IPS-18a (cell line): ENCODE measurements around the gene MAPK10.
"Not testable (repeated sequence)": the region's sequence is repeated elsewhere in the genome, so short reads cannot be mapped to it uniquely, and the experiment has no call there.

ENCODE experiments used
- H3K27ac ChIP-seq: one replicate; pipeline ENCODE4 v1.5.1; 2013; ENCODE audit warnings: low read length
- H3K27me3 ChIP-seq: one replicate; pipeline ENCODE4 v1.6.1; 2013; ENCODE audit warnings: mild to moderate bottlenecking, low read length; ENCODE audit not compliant: control insufficient read depth, insufficient read depth
- H3K36me3 ChIP-seq: one replicate; pipeline ENCODE4 v1.6.1; 2013; ENCODE audit warnings: low read depth, low read length; ENCODE audit not compliant: control insufficient read depth
- H3K4me1 ChIP-seq: one replicate; pipeline ENCODE4 v1.6.1; 2013; ENCODE audit warnings: low read depth, low read length; ENCODE audit not compliant: control insufficient read depth
- H3K4me3 ChIP-seq: one replicate; pipeline ENCODE4 v1.5.1; 2013; ENCODE audit warnings: low read length
- H3K9ac ChIP-seq: one replicate; pipeline ENCODE4 v1.6.1; 2013; ENCODE audit warnings: mild to moderate bottlenecking, low read length, moderate library complexity
- H3K9me3 ChIP-seq: one replicate; pipeline ENCODE4 v1.6.1; 2013; ENCODE audit warnings: low read depth, low read length; ENCODE audit not compliant: control insufficient read depth

MAPK10 gene

DNA sequence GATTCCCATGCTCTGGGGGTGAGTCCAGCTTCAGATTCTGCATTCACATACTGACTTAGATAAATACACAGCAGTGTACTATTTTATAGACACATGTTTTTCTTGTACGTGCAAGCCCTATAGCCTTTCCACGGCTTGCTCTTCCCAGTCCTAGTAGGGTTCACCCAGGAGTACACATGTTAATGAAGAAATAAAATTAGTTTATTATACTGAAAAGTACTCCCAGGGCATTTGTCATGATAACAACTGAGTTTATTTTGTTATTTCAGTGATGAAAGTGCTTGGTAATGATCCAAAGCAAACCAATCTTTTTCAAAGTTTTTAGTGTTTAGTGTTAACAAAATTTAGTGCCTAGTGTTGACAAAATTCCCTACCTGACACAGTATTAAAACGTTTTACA lies 21.3 kb downstream of the MAPK10 start:
- Histone ChIP-seq H3K27me3 (no peaks in the 10 kb centered on the region), H3K4me3 (no peak overlapping the region), H3K9ac (no peak overlapping the region), H3K9me3 (no peaks in the 10 kb centered on the region), H3K27ac (no peak overlapping the region), H3K4me1 (peaks cover 2% of the 10 kb centered on the region), H3K36me3 (no peaks in the 10 kb centered on the region)

DNA sequence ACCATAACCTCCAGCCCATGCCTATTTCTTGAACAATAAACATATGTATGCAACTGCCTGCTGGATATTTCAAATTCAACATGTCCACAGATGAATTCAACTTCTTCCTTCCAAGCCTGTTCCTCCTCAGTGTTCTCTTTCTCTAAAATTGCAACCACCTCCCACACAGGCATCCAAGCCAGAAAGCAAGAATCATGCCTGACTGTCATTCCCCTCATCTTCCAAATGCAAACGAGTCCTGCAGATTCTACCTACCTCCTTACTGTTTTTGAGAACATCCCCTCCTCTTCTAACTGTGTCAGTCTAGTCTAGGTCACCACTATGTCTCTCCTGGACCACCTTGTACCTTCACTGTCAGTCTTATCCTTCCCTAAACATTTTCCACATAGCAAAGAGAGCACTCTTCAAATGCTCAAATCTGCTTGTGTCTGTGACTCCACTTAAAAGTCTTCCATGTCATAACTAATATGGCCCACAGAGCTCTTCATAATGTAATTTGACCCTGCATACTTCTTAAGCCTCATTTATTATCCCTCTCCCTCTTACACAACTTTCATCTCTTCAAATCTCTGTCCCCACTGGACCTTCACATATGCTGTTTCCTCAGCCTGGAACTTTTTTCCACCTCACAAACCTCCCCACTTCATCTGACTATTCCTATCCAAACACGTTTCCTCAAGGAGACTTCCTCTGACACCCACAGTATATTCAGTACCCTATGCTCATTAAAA lies 25.7 kb downstream of the MAPK10 start:
- no peak overlapping the region for H3K9ac ChIP-seq
- H3K9me3 ChIP-seq, result no peaks in the 10 kb centered on the region
- H3K36me3 ChIP-seq, result no peaks in the 10 kb centered on the region
- no peaks in the 10 kb centered on the region for H3K27me3 ChIP-seq
- no peak overlapping the region for H3K27ac ChIP-seq
- H3K4me1 ChIP-seq, result peaks cover 1% of the 10 kb centered on the region
- H3K4me3 ChIP-seq, result no peak overlapping the region

DNA sequence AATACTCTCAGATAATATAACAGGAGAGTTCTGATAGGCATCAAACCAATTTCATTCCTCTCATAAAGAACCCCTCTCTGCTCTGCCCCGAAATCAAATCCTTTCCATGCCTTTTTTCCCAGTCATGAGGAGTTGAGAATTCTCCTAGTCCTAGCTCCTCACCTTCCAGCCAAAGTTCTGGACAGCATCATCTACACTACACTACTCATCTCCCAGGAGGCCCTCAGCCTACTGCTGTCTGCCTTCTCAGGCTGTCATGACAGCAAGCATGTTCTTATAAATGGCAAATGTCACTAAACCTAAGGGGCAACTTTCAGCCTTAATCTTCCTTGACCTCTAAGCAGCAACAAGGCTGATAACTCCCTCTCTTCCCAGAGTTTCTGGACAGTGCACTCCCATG lies 26.6 kb downstream of the MAPK10 start:
- Histone ChIP-seq H3K27ac (no peak overlapping the region), H3K27me3 (no peaks in the 10 kb centered on the region), H3K4me1 (no peaks in the 10 kb centered on the region), H3K9me3 (no peaks in the 10 kb centered on the region), H3K4me3 (no peak overlapping the region), H3K36me3 (no peaks in the 10 kb centered on the region), H3K9ac (no peak overlapping the region)

DNA sequence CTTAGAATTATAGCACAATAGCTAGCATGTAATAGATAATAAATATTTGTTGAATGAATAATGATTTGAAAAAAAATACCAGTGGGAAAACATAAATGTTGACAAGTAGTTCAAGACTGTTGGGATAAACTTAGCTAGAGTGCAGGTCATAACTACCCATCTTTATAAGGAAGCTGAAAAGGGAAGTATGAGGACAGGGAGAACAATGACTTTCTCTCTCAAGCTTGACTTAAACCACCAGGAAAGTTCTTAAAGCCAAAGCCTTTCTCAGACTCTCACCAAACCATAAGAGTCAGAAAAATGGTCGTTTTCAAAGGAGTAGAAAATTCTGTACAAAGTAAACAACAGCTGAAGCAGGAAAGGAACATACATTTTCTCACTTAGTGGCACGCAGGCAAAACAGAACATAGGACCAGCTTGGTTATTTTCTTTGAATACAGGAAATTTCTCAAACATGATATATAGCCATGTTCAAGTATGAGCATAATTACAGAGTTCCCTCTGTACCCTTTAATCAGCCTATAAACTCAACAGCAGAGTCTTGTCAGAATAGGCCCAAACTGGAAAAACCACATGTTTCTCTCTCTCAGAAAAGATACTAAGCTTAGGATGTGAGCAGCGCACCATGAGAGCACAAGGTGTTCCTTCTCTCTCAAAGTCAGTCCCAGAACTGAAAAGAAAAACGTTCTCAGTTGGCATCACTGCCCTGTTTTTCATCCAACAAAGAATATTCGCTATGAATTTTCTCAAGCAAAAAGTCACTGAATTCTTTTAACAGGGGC lies 28.7 kb downstream of the MAPK10 start:
- no peak overlapping the region for H3K4me3 ChIP-seq
- no peaks in the 10 kb centered on the region for H3K9me3 ChIP-seq
- H3K27me3 ChIP-seq, result no peaks in the 10 kb centered on the region
- H3K36me3 ChIP-seq, result no peaks in the 10 kb centered on the region
- no peaks in the 10 kb centered on the region for H3K4me1 ChIP-seq
- H3K9ac ChIP-seq, result no peak overlapping the region
- H3K27ac ChIP-seq, result no peak overlapping the region

DNA sequence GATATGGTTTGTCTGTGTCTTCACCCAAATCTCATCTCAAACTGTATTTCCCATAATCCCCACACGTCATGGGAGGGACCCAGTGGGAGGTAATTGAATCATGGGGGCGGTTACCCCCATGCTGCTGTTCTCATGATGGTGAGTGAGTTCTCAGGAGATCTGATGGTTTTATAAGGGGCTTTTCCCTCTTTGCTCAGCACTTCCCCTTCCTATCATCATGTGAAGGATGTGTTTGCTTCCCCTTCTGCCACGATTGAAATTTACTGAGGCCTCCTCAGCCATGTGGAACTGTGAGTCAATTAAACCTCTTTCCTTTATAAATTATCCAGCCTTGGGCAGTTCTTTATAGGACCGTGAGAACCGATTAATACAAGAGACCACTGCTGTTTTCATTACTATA lies 29.4 kb downstream of the MAPK10 start:
- not testable (repeated sequence) for H3K9ac ChIP-seq, H3K27ac ChIP-seq, H3K27me3 ChIP-seq

DNA sequence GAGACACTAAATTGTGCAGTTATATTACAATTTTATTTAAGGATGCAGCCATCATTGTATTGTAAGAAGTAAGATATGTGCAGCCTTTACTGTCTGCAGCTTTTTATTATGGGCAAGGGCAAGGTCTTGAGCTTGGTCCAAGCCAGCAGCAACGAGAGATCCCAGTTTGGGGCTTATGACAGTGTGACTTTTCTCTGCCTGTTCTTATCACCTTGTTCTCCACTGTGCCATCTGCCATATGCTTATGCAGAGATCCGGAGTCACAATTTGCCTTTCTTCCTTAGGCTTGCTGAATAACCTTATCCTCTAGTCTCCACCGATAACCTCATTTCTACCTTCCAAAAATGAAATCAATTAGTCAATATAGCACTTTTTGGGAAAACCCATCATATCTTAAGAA lies 30.4 kb downstream of the MAPK10 start:
- Histone ChIP-seq H3K4me1 (no peaks in the 10 kb centered on the region), H3K4me3 (no peak overlapping the region), H3K27ac (no peak overlapping the region), H3K9ac (no peak overlapping the region), H3K27me3 (no peaks in the 10 kb centered on the region), H3K9me3 (no peaks in the 10 kb centered on the region), H3K36me3 (no peaks in the 10 kb centered on the region)

More for the DNA sequence above, 29.4 kb downstream of the MAPK10 start:
- H3K9me3 ChIP-seq, H3K4me1 ChIP-seq, H3K4me3 ChIP-seq, H3K36me3 ChIP-seq: not testable (repeated sequence)

DNA sequence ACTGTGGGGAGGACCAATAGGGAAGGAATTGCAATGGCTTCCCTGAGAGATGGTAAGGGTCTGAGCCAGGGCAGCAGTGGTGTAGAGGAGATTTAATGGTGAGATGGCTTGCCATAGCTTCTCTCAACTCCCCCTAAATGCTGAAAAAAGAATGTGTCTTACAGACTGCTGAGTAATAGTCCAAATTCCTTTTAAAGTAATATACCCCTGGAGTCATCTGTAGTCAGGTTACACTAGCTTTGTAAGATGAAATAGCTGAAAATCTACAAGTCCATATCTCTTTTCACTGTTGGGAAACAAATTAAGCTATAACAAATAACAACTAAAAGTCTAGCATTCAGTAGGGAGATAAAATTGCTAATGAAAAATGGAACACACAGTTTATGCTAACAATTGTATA lies 33.5 kb downstream of the MAPK10 start:
- Histone ChIP-seq H3K4me3 (no peak overlapping the region), H3K27me3 (no peaks in the 10 kb centered on the region), H3K4me1 (peaks cover 3% of the 10 kb centered on the region), H3K9ac (no peak overlapping the region), H3K27ac (no peak overlapping the region), H3K9me3 (no peaks in the 10 kb centered on the region), H3K36me3 (no peaks in the 10 kb centered on the region)

DNA sequence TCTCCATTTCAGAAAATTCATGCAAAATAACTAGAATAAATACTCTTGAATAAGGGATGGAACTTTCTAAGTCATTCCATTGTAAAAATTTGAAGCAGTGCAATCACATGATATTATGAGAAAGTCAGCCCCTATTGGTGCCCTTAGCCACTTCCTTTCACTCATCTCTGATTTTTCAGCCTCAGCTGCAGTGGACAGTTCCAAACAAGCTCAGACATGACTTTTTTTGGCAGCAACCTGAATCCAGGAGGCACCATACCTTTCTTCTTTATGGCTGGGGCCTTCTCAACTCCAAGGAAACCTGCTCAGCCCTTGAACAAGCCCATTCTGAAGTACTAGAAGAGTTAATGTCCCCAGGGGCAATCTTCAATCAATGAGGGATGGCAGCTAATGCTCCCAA lies 40.5 kb downstream of the MAPK10 start:
- no peaks in the 10 kb centered on the region for H3K9me3 ChIP-seq
- H3K27me3 ChIP-seq, result no peaks in the 10 kb centered on the region
- H3K4me1 ChIP-seq, result peaks cover 3% of the 10 kb centered on the region
- no peak overlapping the region for H3K4me3 ChIP-seq
- no peak overlapping the region for H3K27ac ChIP-seq
- H3K36me3 ChIP-seq, result no peaks in the 10 kb centered on the region
- no peak overlapping the region for H3K9ac ChIP-seq

DNA sequence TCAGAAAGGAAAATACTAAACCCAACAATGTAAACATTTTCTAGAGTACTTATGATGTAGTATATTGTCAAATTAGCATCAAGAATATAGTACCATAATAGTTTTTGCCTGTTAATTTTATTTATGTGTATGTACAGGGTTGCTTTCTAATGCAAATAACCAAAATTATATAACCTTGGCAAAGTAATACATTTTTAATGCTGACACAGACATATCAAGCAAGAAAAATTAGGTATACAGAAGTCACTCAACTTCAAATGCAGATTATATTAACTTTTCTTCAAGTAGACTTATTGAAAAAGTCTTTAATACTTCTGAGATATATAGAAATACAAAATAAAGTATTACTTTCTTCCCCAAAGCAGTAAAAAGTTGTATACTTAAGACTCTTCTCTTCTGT lies 44.3 kb downstream of the MAPK10 start:
- Histone ChIP-seq H3K4me3 (no peak overlapping the region), H3K4me1 (no peaks in the 10 kb centered on the region), H3K27me3 (no peaks in the 10 kb centered on the region), H3K36me3 (no peaks in the 10 kb centered on the region), H3K27ac (no peak overlapping the region), H3K9me3 (no peaks in the 10 kb centered on the region), H3K9ac (no peak overlapping the region)

DNA sequence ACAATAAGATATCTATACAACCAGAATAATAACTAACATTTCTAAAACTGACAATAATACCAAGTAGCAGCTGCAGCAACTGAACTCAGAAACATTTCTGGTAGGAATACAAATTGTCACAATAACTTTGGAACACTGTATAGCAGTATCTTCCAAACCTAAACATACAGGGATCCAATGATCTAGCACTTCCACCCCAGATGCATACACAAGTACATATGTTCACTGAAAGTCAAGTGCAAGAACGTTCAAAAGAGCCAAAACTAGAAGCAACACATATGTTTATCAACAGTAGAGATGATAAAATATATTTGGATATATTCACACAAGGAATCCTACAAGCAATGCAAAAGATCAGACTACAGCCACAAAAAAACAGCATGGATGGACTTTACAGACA lies 46.2 kb downstream of the MAPK10 start:
- no peak overlapping the region for H3K27ac ChIP-seq
- H3K36me3 ChIP-seq, result no peaks in the 10 kb centered on the region
- peaks cover 6% of the 10 kb centered on the region for H3K4me1 ChIP-seq
- no peaks in the 10 kb centered on the region for H3K27me3 ChIP-seq
- no peaks in the 10 kb centered on the region for H3K9me3 ChIP-seq
- H3K4me3 ChIP-seq, result no peak overlapping the region
- no peak overlapping the region for H3K9ac ChIP-seq

DNA sequence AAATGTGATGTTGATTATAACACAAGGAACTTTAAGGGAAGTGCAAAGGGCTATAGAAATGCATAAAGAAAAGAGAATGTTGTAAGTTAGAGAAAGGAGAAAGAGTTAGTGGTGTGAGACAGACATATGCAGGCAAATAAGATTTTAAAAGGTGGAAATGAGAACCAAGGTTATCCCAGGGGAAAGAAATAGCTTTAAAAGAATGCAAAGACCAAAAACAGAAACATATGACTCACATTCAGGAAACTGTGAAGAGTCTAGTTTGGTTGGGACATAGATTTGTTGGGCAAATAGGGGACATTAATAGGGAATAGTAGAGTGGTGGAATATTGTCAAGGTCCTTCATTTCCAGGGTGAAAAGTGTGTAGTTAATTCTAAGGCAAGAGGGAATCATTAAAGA lies 52.4 kb downstream of the MAPK10 start:
- Histone ChIP-seq H3K36me3 (no peaks in the 10 kb centered on the region), H3K4me3 (no peak overlapping the region), H3K9ac (no peak overlapping the region), H3K9me3 (no peaks in the 10 kb centered on the region), H3K4me1 (peaks cover 6% of the 10 kb centered on the region), H3K27me3 (no peaks in the 10 kb centered on the region), H3K27ac (no peak overlapping the region)

DNA sequence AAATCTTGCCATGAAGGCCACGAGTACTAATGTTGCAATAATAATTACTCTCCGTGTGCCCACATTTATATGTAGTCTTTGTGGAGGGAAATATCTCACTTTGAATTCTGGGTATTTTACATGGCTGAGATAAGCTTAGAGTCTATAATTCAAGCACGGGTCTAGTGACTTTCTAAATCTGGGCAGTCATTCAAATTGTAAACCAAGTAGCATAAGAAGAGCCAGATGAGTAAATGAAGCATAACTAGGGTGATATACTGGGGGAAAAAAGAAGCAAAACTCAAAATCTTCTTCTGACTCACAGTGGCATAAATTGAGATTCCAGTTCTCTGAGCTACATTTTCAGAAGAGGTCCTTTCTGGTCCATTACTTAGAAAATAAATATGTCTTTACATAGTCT lies 53.0 kb downstream of the MAPK10 start:
- H3K4me3 ChIP-seq, result no peak overlapping the region
- no peaks in the 10 kb centered on the region for H3K9me3 ChIP-seq
- H3K9ac ChIP-seq, result no peak overlapping the region
- H3K27me3 ChIP-seq, result no peaks in the 10 kb centered on the region
- H3K36me3 ChIP-seq, result no peaks in the 10 kb centered on the region
- no peak overlapping the region for H3K27ac ChIP-seq
- H3K4me1 ChIP-seq, result peaks cover 6% of the 10 kb centered on the region
